ACHN (cell line): ENCODE data around the gene MYBPH.

Experiments
- DNase-seq: peaks from one replicate; pipeline ENCODE4 v3.0.0-alpha.2; 2015
- in situ Hi-C: cut with HindIII; loops from 2 replicates; pipeline ENCODE4 v1.10.0; 2017; ENCODE audit warnings: low sequenced_read_pairs, low pct_ligation_motif_present, low pct_unique_long_range_greater_than_20kb

The MYBPH gene

DNA sequence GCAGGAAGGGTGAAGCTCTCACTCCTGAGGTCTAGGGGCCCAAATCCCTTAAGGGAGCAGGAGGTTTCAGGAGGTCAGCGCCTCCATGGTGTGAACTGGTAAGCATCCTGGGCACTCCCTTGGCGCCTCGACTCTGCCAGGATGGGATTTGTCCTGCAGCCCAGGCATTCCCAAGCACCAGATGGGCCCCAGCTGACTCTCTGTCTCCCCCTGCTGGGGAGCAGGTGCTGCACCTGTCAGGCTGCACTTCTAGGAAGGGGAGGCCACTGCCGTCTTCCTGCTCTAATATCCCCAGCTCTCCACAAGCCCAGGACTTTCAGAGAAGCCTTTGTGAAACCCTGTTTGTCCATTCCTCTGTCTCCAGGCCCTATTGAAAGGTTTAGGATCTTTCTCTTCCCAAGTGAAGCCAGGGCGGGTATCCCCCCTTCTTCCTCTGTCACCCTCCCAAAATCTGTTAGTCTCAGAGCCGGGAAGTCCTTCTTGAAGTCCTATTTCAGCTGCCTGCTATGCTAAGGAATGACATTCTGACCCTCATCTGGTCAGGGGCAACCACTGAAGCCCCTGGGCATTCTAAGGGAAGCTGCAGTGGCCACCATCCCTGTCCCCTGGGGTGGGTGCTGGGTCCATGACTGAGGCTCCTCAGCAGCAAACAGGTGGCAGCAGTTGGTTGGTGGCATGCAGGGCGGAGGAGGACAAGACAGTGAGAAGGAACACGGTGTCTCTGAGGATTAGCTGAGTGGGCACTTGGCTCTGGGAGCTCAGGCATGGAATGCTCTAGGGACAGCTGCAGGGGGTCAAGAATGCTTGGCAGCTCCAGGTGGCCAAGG lies 3.2 kb downstream of the MYBPH start:
- in situ Hi-C loops = no loop called here
- peak; percentile 85 for DNase-seq

DNA sequence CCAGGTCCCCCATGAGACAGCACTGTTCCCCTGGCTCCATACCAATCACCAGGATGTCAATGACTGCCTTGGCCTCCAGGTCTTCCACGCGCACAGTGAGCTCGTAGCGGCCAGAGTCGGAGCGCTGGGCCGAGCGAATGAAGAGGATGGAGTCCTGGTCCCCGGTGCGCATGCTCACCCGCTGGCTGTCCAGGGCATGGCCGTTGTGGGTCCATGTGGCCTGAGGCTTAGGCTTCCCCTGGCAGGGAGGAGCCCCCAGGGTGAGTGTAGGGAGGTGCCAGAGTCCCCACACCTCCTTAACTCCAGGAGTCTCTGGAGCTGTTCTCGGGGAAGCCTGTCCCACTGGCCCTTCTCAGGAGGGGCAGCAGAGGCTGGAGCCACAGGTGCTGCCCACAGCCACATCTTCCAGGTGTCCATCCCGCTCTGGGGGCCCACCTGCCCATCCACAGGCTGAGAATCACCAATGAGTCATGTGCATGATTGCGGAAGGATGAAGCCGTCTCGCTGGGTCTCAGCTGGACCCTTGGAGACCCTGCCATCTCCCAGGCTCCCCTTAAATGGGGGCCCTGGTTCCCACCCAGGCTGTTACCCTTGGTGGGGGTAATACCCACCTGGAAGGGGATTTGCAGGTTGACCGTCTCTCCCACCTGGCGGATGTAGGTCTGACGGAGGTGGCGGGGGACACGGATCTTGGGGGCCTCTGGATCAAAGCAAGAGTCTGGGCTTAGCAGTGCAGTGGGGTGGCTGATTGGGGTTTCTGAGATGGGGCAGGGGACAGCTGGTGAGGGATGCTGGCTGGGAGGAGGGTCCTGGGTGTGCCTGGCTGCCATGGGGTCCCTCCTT lies 4.1 kb downstream of the MYBPH start:
- in situ Hi-C loops = no loop called here
- DNase-seq = no peak

DNA sequence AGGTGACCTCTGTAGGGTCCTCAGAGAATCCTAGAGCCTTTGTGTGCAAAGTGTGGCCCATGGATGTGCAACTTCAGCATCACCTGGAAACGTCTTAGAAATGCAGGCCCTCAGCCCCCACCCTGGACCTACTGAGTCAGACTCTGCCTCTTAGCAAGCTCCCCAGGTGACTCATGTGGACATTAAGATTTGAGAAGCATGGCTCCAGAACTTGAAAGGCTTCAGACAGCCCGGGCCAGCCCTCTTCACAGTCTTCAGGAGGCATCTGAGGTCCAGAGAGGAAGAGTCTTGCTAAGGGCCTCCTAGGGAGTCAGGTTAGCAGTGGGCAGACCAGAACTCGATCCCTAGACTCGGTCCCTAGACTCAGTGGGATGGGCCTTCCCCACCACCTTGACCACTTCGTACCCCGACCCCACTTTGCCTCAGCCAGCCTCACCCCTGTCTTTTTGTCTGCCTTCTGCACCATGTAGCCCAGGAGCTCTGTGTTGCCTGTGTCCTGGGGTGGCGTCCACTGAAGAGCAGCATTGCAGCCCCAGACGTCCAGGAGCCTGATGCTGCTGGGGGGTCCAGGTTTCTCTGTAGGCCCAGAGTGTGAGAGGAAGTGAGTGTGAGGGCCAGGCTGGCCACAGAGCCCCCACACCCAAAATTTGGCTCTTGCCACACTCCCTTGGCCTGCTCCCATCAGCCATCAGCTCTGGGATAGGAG lies 4.8 kb downstream of the MYBPH start:
- peak; percentile 15 for DNase-seq
- in situ Hi-C loops = no loop called here

DNA sequence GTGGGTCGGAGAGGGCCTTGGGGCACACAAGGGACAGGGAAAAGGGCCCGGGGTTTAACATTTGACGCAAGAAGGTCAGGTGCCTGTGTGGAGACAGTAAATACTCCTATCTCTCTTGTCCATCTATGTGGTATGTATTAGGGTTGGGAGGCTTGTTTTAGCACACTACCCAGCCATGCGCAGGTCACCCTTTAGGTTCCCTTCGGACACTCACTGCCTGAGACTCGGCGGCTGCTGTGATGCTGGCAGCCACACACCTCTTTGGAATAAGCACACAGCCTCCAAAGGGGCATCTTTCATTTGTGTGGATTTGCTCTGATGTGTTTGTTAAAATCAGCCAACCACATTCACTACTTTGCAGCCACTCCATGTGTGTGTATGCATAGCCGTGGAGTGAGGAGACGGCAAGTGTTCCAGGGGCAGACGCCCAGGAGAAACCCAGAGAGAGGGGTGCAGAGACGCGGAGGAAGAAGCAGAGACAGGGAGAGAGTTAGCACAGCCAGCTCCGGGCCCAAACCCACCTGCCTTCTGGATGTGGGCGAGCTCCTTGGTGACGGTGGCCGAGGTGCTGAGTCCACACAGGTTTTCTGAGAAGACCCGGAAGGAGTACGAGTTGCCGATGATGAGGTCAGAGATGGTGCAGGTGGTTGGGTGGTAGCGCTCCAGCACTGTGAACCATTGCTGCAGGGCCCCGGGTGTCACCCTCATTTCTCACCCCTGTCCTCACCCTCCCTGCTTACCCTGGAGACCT lies 5.7 kb downstream of the MYBPH start:
- in situ Hi-C loops = no loop called here
- no peak for DNase-seq

DNA sequence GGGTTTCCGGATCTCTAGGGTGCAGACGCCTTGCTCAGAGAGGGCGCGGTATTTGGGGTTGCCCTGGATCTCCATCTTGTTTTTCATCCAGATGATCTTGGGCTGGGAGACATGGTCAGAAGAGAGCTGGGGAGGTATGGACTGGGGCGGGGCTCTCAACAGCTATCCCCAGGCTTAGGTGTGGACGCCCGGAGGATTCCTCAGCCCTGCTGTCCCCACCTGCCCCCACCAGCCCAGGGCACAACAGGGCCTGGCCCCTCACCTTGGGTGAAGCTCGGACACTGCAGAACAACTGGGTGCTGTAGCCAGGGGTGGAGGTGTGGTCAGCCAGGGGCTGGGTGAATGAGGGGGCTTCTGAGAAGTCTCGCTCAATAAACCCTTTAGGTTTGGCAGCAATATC lies 6.6 kb downstream of the MYBPH start:
- in situ Hi-C loops = no loop called here
- DNase-seq = no peak

DNA sequence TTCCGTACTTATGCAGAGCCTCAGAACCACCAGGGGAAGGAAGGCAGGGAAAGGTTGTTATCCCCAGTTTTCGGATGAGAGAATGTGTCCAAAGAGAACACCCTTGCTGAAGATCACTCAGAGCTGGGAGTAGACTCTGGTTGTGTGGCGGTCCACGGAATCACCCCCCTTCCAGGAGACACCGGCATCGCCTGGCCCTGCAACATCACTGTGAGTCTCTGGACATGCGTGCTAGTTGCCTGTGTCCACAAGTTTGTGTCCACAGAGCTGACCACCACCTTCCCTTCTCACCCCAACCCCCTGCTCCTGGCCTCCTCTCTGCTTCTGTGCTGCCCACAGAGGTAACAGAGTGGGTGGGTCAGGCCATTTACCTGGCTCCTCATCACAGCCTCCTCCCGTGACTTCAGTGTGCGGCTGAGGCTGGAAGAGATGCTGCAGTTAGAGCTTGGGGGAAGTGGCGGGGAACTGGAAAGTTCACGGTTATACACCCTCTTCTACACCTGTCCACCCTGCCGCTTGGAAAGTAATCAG lies 7.3 kb downstream of the MYBPH start:
- no peak for DNase-seq
- in situ Hi-C loops = no loop called here

DNA sequence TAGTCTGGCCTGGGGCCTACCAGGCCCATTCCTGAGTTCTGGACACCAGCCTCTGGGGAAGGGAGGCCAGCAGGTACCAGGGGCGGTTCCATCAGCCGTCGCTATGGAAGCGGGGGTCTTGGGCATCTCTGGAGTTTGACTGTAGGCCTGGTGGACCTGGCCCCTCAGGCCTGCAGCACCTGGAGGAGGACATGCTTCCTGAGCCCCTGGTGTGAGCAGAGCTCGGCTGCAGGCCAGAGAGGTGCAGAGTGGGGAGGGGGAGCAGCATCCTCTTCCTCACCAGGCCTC lies 7.8 kb downstream of the MYBPH start:
- in situ Hi-C loops = no loop called here
- no peak for DNase-seq

DNA sequence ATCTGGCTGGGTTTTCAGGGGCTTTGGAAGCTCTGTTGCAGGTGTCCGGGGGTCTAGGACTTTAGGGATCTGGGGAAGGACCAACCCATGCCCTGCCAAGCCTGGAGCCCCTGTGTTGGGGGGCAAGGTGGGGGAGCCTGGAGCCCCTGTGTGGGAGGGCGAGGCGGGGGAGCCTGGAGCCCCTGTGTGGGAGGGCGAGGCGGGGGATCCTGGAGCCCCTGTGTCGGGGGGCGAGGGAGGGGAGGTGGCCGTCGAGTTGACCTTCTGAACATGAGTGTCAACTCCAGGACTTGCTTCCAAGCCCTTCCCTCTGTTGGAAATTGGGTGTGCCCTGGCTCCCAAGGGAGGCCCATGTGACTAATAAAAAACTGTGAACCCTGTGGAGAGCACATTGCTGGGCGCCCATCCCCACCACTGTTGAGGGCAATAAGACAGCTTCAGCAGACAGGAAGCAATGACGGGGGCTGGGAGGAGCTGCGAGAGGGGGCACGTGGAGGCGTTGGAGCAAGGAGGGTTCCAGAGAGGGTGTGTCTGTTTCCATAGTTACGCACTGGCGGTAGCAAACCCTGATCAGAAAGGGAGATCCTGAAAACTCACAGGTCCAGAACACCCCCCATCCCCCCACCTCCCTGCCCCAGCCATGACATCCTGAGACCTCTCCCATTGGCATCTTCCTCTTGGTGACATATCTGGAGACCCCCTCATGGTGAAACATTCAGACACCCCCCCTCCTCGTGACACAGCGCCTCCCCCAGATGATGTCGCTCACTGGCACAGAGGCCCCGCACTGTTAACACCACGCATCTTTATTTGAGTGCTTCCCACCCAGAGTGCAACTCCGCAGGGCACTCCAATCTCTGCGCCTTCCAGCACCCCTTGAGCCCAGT lies 8.4 kb downstream of the MYBPH start:
- no peak for DNase-seq
- in situ Hi-C loops = no loop called here

DNA sequence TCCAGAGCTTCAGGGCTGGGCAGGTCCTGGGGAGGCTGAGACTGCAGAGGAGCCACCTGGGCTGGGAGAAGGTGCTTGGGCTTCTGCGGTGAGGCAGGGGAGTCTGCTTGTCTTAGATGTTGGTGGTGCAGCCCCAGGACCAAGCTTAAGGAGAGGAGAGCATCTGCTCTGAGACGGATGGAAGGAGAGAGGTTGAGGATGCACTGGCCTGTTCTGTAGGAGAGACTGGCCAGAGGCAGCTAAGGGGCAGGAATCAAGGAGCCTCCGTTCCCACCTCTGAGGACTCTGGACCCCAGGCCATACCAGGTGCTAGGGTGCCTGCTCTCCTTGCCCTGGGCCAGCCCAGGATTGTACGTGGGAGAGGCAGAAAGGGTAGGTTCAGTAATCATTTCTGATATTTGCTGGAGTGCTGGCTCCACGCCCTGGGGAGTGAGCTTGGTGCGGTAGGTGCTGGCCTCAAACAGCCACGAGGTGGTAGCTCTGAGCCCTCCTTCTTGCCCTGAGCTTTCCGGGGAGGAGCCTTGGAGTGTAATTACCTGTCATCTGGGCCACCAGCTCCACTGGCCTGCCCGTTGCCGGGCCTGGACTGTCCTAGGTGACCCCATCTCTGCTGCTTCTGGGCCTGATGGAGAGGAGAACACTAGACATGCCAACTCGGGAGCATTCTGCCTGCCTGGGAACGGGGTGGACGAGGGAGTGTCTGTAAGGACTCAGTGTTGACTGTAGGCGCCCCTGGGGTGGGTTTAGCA lies 9.3 kb downstream of the MYBPH start:
- in situ Hi-C loops = no loop called here
- no peak for DNase-seq

DNA sequence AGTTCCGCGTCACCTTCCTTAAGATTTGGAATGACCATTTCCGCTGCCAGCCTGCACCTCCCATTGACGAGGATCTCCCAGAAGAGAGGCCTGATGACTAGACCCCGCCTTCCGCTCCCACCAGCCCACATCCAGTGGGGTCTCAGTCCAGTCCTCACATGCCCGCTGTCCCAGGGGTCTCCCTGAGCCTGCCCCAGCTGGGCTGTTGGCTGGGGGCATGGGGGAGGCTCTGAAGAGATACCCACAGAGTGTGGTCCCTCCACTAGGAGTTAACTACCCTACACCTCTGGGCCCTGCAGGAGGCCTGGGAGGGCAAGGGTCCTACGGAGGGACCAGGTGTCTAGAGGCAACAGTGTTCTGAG lies 9.8 kb downstream of the MYBPH start:
- no peak for DNase-seq
- in situ Hi-C loops = no loop called here

DNA sequence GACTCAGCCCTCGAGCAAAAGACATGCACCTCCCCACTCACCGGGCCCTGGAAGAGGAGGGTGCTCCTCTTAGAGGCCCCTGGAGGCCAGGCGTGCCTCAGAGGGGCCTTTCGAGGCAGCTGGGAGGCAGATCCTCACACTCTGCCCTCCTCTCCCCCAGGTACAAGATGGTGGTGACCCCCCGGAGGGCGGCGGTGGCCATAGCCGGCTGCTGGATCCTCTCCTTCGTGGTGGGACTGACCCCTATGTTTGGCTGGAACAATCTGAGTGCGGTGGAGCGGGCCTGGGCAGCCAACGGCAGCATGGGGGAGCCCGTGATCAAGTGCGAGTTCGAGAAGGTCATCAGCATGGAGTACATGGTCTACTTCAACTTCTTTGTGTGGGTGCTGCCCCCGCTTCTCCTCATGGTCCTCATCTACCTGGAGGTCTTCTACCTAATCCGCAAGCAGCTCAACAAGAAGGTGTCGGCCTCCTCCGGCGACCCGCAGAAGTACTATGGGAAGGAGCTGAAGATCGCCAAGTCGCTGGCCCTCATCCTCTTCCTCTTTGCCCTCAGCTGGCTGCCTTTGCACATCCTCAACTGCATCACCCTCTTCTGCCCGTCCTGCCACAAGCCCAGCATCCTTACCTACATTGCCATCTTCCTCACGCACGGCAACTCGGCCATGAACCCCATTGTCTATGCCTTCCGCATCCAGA lies 10.4 kb downstream of the MYBPH start:
- DNase-seq = no peak
- in situ Hi-C loops = no loop called here

DNA sequence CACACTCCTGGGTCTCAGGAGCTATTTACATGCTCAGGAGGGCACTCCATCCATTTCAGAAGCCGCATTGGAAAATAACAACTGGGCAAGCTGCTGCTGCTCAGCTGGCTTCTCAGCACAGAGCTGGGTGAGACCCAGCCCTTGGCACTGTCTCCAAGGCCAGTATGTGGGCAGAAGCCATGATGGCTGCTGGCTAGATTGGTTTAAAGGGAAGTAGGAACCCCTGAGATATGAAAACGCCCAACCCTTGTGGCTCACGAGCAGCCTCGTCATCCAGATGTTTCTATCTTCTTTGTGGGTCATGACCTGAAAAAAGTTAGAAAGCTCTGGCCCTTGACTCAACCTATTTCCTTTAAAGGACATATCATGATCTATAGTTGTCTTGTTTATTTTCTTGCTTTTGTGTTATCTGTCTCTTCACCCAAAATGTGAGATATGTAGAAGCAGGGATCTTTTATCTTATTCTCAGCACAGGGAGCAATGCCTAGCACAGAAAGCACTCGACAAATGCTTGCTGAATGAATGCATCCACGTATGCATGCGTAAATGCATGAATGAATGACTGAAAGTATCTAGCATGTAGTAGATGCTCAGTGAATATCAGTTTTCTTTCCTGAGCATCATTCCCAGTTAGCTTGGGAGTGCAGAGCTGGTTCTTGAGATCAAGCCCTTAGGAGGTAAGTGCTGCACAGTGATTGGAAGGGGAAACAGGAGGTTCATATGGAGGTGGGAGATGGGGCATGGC lies 11.6 kb downstream of the MYBPH start:
- in situ Hi-C loops = no loop called here
- no peak for DNase-seq

DNA sequence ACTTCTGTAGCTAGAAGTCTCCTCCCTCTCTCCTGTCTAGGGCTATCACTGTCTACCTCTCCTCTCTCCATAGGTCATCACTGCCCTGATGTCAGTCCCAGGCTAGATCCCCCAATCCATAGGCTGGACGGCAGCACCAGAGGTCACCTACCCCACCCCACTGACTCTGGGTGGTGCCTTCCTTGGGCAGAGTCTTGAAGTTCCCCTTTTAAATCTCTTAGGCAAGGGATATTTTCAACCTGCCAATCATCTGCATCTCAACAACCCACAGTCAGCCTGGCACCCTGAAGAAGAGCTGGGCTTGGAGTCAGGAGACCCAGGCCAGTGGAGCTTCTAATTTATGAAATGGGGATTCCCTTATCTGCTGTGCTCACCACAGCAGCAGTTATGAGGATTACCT lies 13.2 kb downstream of the MYBPH start:
- in situ Hi-C loops = no loop called here
- DNase-seq = no peak

DNA sequence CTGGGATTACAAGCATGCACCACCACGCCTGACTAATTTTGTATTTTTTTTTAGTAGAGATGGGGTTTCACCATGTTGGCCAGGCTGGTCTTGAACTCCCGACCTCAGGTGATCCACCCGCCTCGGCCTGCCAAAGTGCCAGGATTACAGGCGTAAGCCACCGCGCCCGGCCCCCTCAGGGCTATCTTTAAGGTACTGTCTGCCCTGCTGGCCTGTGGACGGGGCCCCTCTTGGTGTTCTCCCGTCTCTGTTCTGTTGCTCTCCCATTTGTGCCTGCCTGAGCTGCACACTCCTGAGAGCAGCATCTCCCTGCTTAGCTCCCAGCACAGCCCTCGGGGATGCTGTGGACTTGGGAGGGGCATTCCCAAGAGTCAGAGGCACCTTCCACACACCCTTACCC lies 13.9 kb downstream of the MYBPH start:
- in situ Hi-C loops = no loop called here
- no peak for DNase-seq

DNA sequence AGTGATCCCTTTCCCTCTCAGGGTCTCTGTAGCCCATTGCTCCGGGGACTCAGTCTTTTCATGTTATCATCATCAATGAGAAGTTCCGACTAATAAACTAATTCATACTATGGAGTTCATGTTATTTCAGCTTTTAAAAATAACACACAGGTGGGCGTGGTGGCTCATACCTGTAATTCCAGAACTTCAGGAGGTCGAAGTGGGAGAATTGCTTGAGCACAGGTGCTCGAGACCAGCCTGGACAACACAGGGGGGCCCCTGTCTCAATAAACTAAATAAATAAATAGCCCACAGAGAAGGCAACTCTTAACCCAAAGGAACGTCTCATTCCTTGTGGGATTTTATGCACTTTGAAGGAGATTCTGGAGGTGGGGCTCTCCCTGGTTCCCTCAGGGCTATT lies 14.5 kb downstream of the MYBPH start:
- no peak for DNase-seq
- in situ Hi-C loops = no loop called here

DNA sequence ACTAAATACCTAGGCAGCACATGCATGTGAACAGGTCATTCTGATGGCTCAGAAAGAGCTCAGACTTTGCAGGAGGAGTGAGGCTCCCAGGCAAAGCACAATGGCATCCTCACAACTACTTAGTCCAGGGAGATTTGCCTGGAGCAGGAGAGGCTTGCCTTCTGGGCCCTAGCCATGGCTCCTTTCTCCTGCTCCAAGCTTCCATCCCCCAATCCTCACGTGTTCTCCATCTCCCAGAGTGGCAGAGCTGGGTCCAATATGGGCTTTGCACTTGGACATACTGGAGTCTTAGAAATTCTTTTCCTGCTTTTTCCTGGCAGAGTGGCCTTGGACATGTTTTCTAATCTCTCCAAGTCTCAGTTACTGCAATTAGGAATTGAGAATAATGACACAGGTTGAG lies 15.8 kb downstream of the MYBPH start:
- in situ Hi-C loops = no loop called here
- no peak for DNase-seq
